GM19372 (cell line): ENCODE data around the gene BTG2.
A peak's percentile ranks its signal among the peaks of the same experiment; 100 is the strongest.
"Not testable (repeated sequence)": the region's sequence is repeated elsewhere in the genome, so short reads cannot be mapped to it uniquely, and the experiment has no call there.

ENCODE experiments used
- ATAC-seq: cut with Tn5 transposase; IDR thresholded peaks from one replicate; pipeline ENCODE4 v1.9.1; 2021; ENCODE audit warnings: mild to moderate bottlenecking, low read depth, moderate library complexity; ENCODE audit not compliant: unreplicated experiment

The BTG2 gene

GRCh38 chr1:203311368-203312301 lies 6.3 kb downstream of the BTG2 start:
- ATAC-seq = no peak

DNA sequence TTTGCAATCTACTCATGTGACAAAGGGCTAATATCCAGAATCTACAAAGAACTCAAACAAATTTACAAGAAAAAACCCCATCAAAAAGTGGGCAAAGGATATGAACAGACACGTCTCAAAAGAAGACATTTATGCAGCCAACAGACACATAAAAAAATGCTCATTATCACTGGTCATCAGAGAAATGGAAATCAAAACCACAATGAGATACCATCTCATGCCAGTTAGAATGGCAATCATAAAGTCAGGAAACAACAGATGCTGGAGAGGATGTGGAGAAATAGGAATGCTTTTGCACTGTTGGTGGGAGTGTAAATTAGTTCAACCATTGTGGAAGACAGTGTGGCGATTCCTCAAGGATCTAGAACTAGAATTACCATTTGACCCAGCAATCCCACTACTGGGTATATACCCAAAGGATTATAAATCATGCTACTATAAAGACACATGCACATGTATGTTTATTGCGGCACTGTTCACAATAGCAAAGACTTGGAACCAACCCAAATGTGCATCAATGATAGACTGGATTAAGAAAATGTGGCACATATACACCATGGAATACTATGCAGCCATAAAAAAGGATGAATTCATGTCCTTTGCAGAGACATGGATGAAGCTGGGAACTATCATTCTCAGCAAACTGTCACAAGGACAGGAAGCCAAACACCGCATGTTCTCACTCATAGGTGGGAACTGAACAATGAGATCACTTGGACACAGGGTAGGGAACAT lies 8.9 kb downstream of the BTG2 start:
- not testable (repeated sequence) for ATAC-seq

- ATAC-seq = no peak
These were observed 11.3 kb downstream of the BTG2 start for GRCh38 chr1:203316626-203317093.

DNA sequence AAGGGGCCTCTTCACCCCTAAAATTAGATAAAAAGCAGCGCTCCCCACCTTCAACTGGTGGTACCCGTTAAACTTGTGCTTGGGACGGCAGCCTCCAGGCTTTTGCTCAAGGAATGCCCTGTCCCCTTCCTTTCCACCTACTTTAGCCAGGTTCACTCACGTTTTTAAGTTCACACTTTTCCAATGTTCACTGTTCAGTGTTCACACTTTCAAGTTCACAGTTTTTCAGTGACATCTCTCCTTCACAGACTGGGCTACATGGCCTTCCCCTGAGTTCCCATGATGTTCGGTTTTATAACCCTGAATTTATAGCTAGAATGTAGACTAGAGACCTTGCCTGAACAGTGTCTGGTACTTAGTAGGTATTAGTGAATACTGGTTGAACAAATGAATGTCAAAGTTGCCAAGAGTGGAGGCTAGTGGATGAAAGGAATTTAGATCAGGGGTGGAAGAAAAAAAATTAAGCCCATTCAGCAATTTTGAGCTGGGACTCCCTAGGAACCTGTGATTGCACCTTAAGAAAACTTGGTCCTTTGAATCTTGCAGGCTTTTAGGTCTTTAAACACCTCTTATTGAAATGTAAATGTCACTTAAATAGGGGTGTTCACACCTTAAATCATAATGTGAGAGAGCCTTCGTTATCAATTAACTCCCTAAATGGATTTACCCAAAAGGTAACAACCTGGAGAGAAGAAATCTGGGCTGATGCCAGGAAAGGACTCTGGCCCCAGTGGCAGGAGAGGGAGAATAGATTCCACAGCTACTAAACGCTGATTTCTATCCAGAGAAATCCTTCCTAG lies 12.3 kb downstream of the BTG2 start:
- ATAC-seq = no peak

DNA sequence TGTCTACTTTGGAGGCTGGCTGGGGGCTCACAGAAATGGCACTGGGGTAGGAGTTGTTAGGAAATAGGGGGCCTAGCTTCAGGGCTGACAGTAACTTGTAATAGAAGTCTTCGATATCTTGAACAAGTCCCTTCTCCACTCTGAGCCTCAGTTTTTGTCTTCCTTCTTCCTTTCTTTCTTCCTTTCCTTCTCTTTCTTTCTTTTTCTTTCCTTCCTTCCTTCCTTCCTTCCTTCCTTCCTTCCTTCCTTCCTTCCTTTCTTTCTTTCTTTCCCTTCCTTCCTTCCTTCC lies 12.9 kb downstream of the BTG2 start:
- no peak for ATAC-seq

DNA sequence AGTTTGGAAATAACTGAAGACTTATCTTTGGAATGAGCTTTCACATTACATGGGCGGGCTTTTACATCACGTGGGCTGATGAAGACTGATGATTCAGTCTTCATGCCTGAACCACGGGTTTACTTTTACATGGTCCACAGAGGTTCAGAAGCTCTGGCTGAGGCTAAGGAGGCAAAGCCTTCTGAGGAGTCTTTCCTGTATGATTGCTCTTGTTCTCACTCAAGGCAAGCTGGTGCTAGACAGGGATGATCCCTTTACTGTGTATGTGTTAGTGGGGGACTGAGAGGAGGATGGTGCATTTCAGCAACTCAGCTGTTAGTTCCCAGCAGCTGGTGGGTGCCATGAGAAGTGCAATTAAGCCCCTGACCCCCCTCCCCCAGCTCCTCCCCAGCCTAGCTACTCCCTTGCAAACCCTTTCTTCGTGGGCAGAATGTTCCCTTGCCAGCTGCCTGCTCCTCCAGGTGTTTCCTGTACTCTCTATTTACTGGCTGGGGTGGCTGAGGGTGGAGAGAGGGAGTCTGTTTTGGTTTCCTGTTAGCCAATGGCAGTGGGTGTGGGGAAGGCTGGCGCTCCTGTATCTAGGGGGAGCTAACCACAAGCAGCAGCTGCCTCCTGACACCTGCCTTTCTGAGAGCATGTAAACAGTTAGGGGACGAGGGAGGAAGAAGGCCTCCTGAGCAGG lies 15.4 kb downstream of the BTG2 start:
- peak; percentile 71 for ATAC-seq

GRCh38 chr1:203321273-203322052 lies 16.1 kb downstream of the BTG2 start:
- no peak for ATAC-seq

DNA sequence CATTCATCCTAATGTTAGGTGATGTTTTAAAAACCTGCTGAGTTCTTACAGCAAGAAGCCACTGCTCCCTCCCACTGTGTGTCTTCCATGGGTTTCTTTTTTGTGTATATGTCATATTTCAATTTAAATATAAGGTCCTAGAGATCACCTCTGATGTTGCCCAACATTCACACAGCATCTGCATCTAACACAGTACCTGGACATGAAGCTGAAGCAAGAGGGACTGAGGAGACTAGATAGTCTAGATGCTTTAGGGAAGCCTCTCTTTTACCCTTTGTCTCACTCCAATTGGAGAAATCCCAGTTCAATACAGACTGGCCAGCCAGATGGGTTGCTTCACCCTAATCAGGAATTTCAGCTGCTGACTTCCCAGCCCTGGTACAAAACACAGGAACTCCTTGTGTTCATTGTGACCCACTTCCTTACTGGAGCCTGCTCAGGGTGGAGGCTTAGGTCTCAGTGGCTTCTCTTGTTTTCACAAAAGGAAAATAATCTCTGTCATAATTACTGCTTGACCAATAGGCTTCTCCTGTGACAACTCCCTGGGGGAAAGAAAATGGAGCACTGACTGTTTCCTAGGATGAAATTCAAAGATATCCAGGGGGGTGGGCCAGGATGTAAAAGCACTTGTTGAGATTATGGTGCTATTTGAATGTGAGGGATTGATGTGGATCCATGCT lies 17.3 kb downstream of the BTG2 start:
- ATAC-seq = no peak

DNA sequence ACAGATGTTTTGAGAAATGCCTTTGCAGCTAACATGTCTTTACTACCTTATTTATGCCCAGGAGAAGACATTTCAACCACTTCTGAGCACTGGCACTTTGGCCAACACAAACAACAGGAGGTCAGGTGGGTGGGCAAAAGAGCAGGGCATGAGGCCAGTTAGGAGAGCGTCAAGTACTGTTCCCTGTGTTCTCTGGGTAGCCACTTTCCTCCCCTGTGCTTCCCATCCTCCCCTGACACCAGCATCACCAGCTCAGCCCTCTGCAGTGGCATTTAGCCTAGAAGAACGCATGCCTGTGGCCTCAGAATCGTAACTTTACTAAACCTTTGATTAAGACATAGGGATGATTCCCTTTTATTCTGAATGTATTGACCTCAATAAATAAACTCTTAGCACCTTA lies 18.3 kb downstream of the BTG2 start:
- ATAC-seq = no peak

DNA sequence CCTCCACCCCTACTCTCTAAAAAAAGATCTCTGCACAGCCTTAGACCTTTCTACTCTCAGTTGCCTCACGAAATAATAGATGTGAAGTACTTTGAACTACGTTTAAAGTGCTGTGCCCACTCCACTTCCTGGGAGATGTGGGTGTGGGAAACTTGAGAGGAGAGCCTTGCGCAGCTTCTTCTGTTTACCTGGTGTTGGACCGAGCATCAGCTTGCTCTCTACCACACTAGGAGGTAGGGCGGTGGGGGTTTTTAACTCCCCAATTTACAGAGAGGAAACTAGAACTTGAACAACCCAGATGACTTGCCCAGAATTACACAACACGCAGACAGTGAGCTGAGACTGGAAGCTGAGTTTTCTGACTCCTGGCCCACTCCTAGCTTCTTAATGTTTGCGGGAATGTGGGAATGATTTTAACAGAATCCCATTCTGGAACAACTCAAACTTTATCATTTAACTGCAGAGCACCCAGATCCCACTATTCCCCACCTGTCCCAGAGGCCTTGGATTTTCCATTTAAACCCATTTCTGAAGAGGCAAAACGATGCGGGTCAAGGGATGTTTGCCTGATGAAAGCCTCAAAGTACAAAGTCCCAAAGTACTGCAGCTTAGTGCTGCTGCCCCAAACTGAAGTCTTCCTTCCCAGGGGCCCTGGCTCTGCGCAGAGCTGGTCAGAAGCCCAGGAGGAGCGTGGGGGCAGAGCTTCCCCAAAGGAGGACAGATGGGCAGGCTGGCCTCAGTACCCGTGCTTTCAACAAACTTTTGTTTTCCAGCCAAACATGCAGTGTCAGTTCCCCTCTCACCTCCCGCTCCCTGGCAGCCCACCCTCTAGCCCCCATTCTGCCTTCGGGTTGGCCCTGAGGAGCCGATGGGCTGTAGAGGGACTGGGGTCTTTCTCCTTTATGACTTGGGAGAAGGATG lies 19.0 kb downstream of the BTG2 start:
- no peak for ATAC-seq

- no peak for ATAC-seq
These were observed 19.7 kb downstream of the BTG2 start for GRCh38 chr1:203325026-203325417.

DNA sequence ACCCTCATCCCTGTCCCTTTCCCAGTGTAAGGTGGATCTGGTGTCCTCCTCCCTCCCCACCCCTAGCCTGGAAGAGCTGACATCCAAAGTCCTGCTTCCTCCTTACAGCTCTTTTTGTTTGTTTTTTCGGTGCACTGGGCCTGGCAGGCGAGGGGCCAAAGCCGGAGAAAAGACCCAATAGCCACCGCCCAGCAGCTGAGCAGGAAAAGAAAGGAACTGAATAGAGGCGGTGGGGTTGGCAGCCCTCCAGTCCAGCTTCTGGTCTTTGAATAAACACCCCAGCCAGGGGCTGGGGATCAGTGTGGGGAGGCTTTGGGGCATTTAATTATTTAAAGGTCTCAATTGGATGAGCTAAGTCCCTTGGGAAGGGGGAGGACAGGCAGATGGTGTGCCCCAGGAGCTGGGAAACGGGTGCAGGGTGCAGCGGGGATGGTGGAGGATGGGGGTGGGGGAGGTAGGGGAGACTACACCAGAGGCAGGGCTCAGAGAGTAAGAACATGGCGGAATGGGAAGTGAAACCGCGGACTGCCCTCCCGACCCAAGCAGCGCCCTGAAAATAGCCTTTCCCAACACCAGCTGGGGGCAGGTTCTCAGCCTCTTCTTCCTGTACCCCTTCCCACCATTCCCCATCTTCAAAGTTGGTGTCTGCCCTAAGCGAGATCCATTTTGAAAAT lies 20.2 kb downstream of the BTG2 start:
- no peak for ATAC-seq

- peak; percentile 78 for ATAC-seq
These were observed 21.7 kb downstream of the BTG2 start for GRCh38 chr1:203326830-203327683.

GRCh38 chr1:203327684-203328457 lies 22.6 kb downstream of the BTG2 start:
- peak; percentile 24 for ATAC-seq

DNA sequence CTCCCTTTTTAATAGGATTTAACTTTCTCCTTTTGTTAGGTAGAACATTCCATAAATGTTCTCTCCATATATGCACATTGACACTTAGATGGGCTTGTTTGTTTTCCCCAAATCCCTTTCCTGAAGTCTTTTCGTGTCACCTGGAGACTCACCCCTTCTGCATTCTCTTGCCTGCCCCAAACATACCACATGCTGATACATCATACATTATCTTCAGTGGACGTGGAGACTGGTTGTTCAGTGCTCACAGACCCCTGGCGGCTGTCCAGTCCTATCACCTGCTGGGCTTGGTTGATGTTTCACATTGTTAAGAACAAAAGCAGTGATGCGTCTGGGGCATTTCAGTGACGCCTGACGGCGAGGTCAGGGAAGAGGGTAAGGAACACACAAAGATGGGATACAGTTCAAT lies 23.4 kb downstream of the BTG2 start:
- ATAC-seq = no peak

DNA sequence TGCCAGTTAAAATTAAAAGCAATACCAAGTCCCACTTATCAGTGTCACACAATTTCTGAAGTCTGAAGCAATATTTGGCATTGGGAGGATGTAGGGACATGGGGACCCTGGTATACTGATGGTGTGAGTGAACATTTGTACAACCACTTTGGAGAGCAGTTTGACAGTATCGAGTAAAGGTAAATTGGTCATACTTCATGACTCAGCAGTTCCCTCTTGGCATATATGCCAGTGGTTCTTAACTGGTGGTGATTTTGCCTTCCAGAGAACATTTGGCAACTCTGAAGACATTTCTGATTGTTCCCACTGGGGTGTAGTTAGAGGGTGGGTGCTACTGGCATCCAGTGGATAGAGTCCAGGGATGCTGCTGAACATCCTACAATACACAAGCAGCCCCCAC lies 25.9 kb downstream of the BTG2 start:
- ATAC-seq = no peak
